H1 (cell line): ENCODE results near the gene MYD88. TPM values are rescaled to one million over a fixed set of nuclear protein-coding genes. Genes with fewer than 3 reads are reported as not detected.
A peak's percentile ranks its signal among the peaks of the same experiment; 100 is the strongest.

Experiments
- CTCF ChIA-PET: fragments of 300-600 bp; sonication (Branson Sonifier 250); formaldehyde crosslinking; loops from one replicate; lab custom pipeline; 2021; ENCODE audit not compliant: partially characterized antibody; lab: Charles Lee
- POLR2A ChIA-PET: fragments of 300-600 bp; sonication (Branson Sonifier 250); formaldehyde crosslinking; loops from one replicate; lab custom pipeline; 2021; ENCODE audit warnings: inconsistent platforms; ENCODE audit not compliant: partially characterized antibody; lab: Charles Lee
- DNase-seq, 2 experiments: peaks; one replicate each; pipeline versions ENCODE4 v3.0.0 to v3.0.0-alpha.2; 2010 to 2022; ENCODE audit warnings: low spot score in 2 of 2, low read depth in 1 of 2, mixed read lengths in 1 of 2
- FAIRE-seq: peaks from 2 replicates; lab custom pipeline; 2011; peaks lifted over from hg19 to GRCh38; lab: Jason Lieb, UNC
- H2AFZ ChIP-seq: 2 replicates; pipeline ENCODE4 v1.8.1; 2012; ENCODE audit warnings: low read length, inconsistent platforms
- H2AK5ac ChIP-seq: 2 replicates; pipeline ENCODE4 v1.6.1; 2013; ENCODE audit warnings: low read depth, low read length
- H2BK120ac ChIP-seq: replicated peaks from 2 replicates; pipeline ENCODE3; 2013; ENCODE audit warnings: low read depth, low read length, inconsistent platforms
- H2BK12ac ChIP-seq: 2 replicates; pipeline ENCODE4 v1.6.1; 2013; ENCODE audit warnings: low read depth, low read length
- H2BK15ac ChIP-seq: 2 replicates; pipeline ENCODE4 v1.6.1; 2013; ENCODE audit warnings: low read length
- H2BK20ac ChIP-seq: 2 replicates; pipeline ENCODE4 v1.6.1; 2013; ENCODE audit warnings: low read length
- H2BK5ac ChIP-seq: 2 replicates; pipeline ENCODE4 v1.6.1; 2013; ENCODE audit warnings: low read depth, low read length
- H3K14ac ChIP-seq: 2 replicates; pipeline ENCODE4 v1.6.1; 2013; ENCODE audit warnings: inconsistent platforms; ENCODE audit not compliant: insufficient read length
- H3K18ac ChIP-seq: 2 replicates; pipeline ENCODE4 v1.6.1; 2013; ENCODE audit warnings: low read length; ENCODE audit errors: extremely low read depth
- H3K23ac ChIP-seq: 2 replicates; pipeline ENCODE4 v1.6.1; 2013; ENCODE audit warnings: inconsistent platforms; ENCODE audit not compliant: insufficient read length
- H3K23me2 ChIP-seq: 2 replicates; pipeline ENCODE4 v1.6.1; 2013; ENCODE audit warnings: low read depth, low read length
- H3K27ac ChIP-seq: 2 replicates; pipeline ENCODE4 v1.6.1; 2011; ENCODE audit warnings: low read depth, low read length, inconsistent platforms
- H3K27me3 ChIP-seq, 4 experiments: replicated peaks in 1 of 4; 1 replicate in 1 of 4; 2 replicates in 3 of 4; pipeline versions ENCODE4 v1.6.1 to v1.8.1; 2011 to 2013; ENCODE audit warnings: low read length in 3 of 4, mild to moderate bottlenecking in 3 of 4, inconsistent platforms in 2 of 4, mixed read lengths in 2 of 4, moderate library complexity in 1 of 4; ENCODE audit not compliant: control insufficient read depth in 3 of 4, insufficient read depth in 3 of 4; ENCODE audit errors: extremely low read depth in 1 of 4
- H3K36me3 ChIP-seq, 4 experiments: 2 replicates each; pipeline versions ENCODE4 v1.6.1 to v1.8.1; 2011 to 2013; ENCODE audit warnings: mild to moderate bottlenecking in 4 of 4, low read length in 3 of 4, moderate library complexity in 2 of 4, control low read depth in 1 of 4, inconsistent platforms in 1 of 4; ENCODE audit not compliant: insufficient read depth in 4 of 4, control insufficient read depth in 2 of 4
- H3K4ac ChIP-seq: replicated peaks from 2 replicates; pipeline ENCODE3; 2013; ENCODE audit warnings: low read length, low read depth, mixed read lengths, inconsistent platforms; ENCODE audit not compliant: insufficient read length
- H3K4me1 ChIP-seq, 4 experiments: replicated peaks in 1 of 4; 1 replicate in 1 of 4; 2 replicates in 3 of 4; pipeline versions ENCODE4 v1.6.1 to v1.8.1; 2011 to 2013; ENCODE audit warnings: low read length in 3 of 4, inconsistent platforms in 2 of 4, mixed read lengths in 1 of 4; ENCODE audit not compliant: insufficient read depth in 4 of 4, control insufficient read depth in 3 of 4
- H3K4me2 ChIP-seq, 2 experiments: 2 replicates each; pipeline versions ENCODE4 v1.6.1 to v1.8.1; 2011 to 2013; ENCODE audit warnings: low read depth in 2 of 2, low read length in 2 of 2, control low read depth in 1 of 2, inconsistent platforms in 1 of 2, mild to moderate bottlenecking in 1 of 2; ENCODE audit not compliant: insufficient read depth in 1 of 2
- H3K4me3 ChIP-seq, 4 experiments: fragments of 200-600, 300-600 bp in 1 of 4; sonication (generic), shearing (Covaris generic), sonication (Bioruptor Twin) in 1 of 4; 2 replicates each; pipeline versions ENCODE4 v1.5.1 to v1.8.1; 2011 to 2016; ENCODE audit warnings: low read length in 4 of 4, low read depth in 3 of 4, control low read depth in 2 of 4, inconsistent platforms in 2 of 4, mild to moderate bottlenecking in 2 of 4, mixed read lengths in 1 of 4, moderate library complexity in 1 of 4; ENCODE audit not compliant: insufficient read depth in 2 of 4; ENCODE audit errors: extremely low read depth in 1 of 4
- H3K56ac ChIP-seq: replicated peaks from 2 replicates; pipeline ENCODE3; 2013; ENCODE audit warnings: low read depth, mild to moderate bottlenecking, mixed read lengths, low read length, inconsistent platforms; ENCODE audit not compliant: insufficient read length
- H3K79me1 ChIP-seq: 2 replicates; pipeline ENCODE4 v1.6.1; 2013; ENCODE audit warnings: low read depth, low read length, control low read depth
- H3K79me2 ChIP-seq, 2 experiments: 2 replicates each; pipeline versions ENCODE4 v1.6.1 to v1.8.1; 2012 to 2013; ENCODE audit warnings: low read length in 2 of 2, mild to moderate bottlenecking in 2 of 2, inconsistent platforms in 1 of 2; ENCODE audit not compliant: insufficient read depth in 2 of 2, control insufficient read depth in 1 of 2
- H3K9ac ChIP-seq, 4 experiments: replicated peaks in 1 of 4; 1 replicate in 1 of 4; 2 replicates in 3 of 4; pipeline versions ENCODE4 v1.6.1 to v1.8.1; 2011 to 2013; ENCODE audit warnings: low read depth in 3 of 4, low read length in 3 of 4, control low read depth in 2 of 4, mild to moderate bottlenecking in 2 of 4, moderate library complexity in 2 of 4, inconsistent platforms in 1 of 4; ENCODE audit errors: extremely low read depth in 1 of 4
- H3K9me3 ChIP-seq, 2 experiments: 2 replicates each; pipeline versions ENCODE4 v1.6.1 to v1.8.1; 2012 to 2013; ENCODE audit warnings: mild to moderate bottlenecking in 2 of 2, moderate library complexity in 2 of 2, control low read depth in 1 of 2, inconsistent platforms in 1 of 2, low read depth in 1 of 2, low read length in 1 of 2, mixed read lengths in 1 of 2; ENCODE audit not compliant: insufficient read depth in 2 of 2
- H4K20me1 ChIP-seq, 2 experiments: replicated peaks in 1 of 2; 2 replicates each; pipeline versions ENCODE3 to v1.8.1; 2011 to 2013; ENCODE audit warnings: inconsistent platforms in 2 of 2, low read length in 2 of 2, mild to moderate bottlenecking in 1 of 2; ENCODE audit not compliant: insufficient read depth in 2 of 2, control insufficient read depth in 1 of 2
- H4K5ac ChIP-seq: 2 replicates; pipeline ENCODE4 v1.6.1; 2013; ENCODE audit warnings: low read length, low read depth, mixed read lengths, inconsistent platforms; ENCODE audit not compliant: insufficient read length
- H4K8ac ChIP-seq: 2 replicates; pipeline ENCODE4 v1.8.0; 2013; ENCODE audit warnings: mild to moderate bottlenecking, moderate library complexity, low read length, inconsistent platforms; ENCODE audit not compliant: insufficient read depth; ENCODE audit errors: extremely low read depth
- H4K91ac ChIP-seq: replicated peaks from 2 replicates; pipeline ENCODE3; 2013; ENCODE audit warnings: low read length, mixed read lengths, inconsistent platforms; ENCODE audit not compliant: insufficient read length
- CBX8 ChIP-seq: fragments of 300-800, 300-1000 bp; sonication (generic); IDR thresholded peaks from 2 replicates; pipeline ENCODE4 v1.7.1; 2016; ENCODE audit warnings: low read depth, low read length, borderline replicate concordance
- CEBPB ChIP-seq: IDR thresholded peaks from 2 replicates; pipeline ENCODE4 v1.6.1; 2012; ENCODE audit warnings: low read depth, low read length
- EP300 ChIP-seq, 2 experiments: IDR thresholded peaks; 1 replicate in 1 of 2; 2 replicates in 1 of 2; pipeline ENCODE4 v1.6.1; 2011 to 2012; ENCODE audit warnings: low read depth in 2 of 2, low read length in 2 of 2, mild to moderate bottlenecking in 2 of 2, borderline replicate concordance in 1 of 2, inconsistent platforms in 1 of 2, moderate library complexity in 1 of 2
- JUN ChIP-seq: IDR thresholded peaks from 2 replicates; pipeline ENCODE4 v1.6.1; 2011; ENCODE audit warnings: low read depth, mild to moderate bottlenecking, improper control_type of control experiment, low read length
- JUND ChIP-seq: IDR thresholded peaks from 2 replicates; pipeline ENCODE4 v1.6.1; 2011; ENCODE audit warnings: mild to moderate bottlenecking, improper control_type of control experiment, low read length
- POU5F1 ChIP-seq: IDR thresholded peaks from 2 replicates; pipeline ENCODE4 v1.6.1; 2011; ENCODE audit warnings: low read depth, mild to moderate bottlenecking, low read length, moderate library complexity
- SP1 ChIP-seq: IDR thresholded peaks from 2 replicates; pipeline ENCODE4 v1.6.1; 2011; ENCODE audit warnings: low read depth, low read length
- SP2 ChIP-seq: IDR thresholded peaks from 2 replicates; pipeline ENCODE4 v1.6.1; 2012; ENCODE audit warnings: mild to moderate bottlenecking, low read length, inconsistent platforms
- SRF ChIP-seq: IDR thresholded peaks from 2 replicates; pipeline ENCODE4 v1.6.1; 2011; ENCODE audit warnings: mild to moderate bottlenecking, low read depth, low read length, moderate library complexity
- TEAD4 ChIP-seq: IDR thresholded peaks from 2 replicates; pipeline ENCODE4 v1.6.1; 2012; ENCODE audit warnings: low read depth, low read length, inconsistent platforms, mixed read lengths
- YY1 ChIP-seq: IDR thresholded peaks from 2 replicates; pipeline ENCODE4 v1.6.1; 2011; ENCODE audit warnings: low read depth, mild to moderate bottlenecking, low read length
- WGBS, 2 experiments: shearing (Covaris generic) in 1 of 2; methylation state at CpG; one replicate each; pipeline versions ENCODE4 v1.1.6 to v1.1.7; 2013 to 2015; ENCODE audit warnings: low lambda C conversion rate in 2 of 2, mixed read lengths in 2 of 2, inconsistent platforms in 1 of 2, low coverage in 1 of 2, missing lambda C conversion rate in 1 of 2; ENCODE audit not compliant: insufficient replicate concordance in 2 of 2, insufficient coverage in 1 of 2, insufficient read length in 1 of 2; ENCODE audit errors: extremely low coverage in 1 of 2, missing lambda C conversion rate in 1 of 2; 5-methylcytosine and 5-hydroxymethylcytosine counted together
- polyA plus RNA-seq, 7 experiments: library from polyadenylated mRNA; depleted of rRNA in 3 of 7; stranded (reverse) in 5 of 7; unstranded in 2 of 7; fragments of >200 nt in 5 of 7; fragments of 200-250 nt in 2 of 7; gene quantifications; 1 replicate in 5 of 7; 2 replicates in 1 of 7; 4 replicates in 1 of 7; pipeline versions ENCODE4 v1.2.1 to v1.2.3, GENCODE V29; 2011 to 2013; ENCODE audit warnings: missing spikeins in 2 of 7, mixed read lengths in 2 of 7
- total RNA-seq: library from RNA; stranded (reverse); fragmentation: NEBNext Ultra II Directional; extraction: Animal tissue kit (Norgen Biotek cat#: 25700); gene quantifications from 2 replicates; pipeline ENCODE4 v1.2.1, GENCODE V29; 2021

The MYD88 gene
- total and polyA plus RNA-seq, 2 of the 8 experiments (the other 6 are each of a cell fraction or from before 2014, with no cell fraction given), result 22.1 to 22.5 TPM

DNA sequence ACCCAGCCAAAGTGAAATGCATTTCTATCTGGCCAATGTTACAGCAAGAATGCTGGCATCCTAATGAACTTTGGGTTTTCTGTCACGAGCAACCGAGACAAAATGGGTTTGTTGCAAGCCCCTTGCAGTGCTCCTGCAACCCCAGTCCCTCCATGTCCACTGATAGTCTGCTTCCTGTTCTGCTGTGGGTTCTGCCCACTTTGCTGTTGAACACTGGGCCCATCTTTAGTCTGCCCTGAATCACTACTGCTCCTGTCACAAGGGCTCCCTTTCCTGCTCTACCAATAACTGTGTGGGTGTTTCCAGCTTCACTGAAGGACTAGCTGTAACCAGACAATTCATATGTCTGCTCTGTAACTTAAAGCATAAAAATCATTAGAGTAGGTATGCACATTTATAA, 14.1 kb downstream of the MYD88 start:
- H3K27ac ChIP-seq, result no peak overlapping the region

More for the DNA sequence above, 14.1 kb downstream of the MYD88 start:
- Histone ChIP-seq H3K23me2 (no peaks in the 10 kb centered on the region), H2AFZ (no peak overlapping the region), H2BK120ac (no peak overlapping the region), H3K4me2 (no peak overlapping the region), H3K18ac (no peak overlapping the region), H3K27me3 (no peaks in the 10 kb centered on the region), H3K4me3 (no peak overlapping the region), H2BK20ac (no peak overlapping the region), H3K79me1 (no peaks in the 10 kb centered on the region), H2BK15ac (no peak overlapping the region), H3K56ac (no peak overlapping the region), H2AK5ac (no peak overlapping the region), H3K9me3 (no peaks in the 10 kb centered on the region), H3K9ac (no peak overlapping the region; a peak in 1 of 7 replicates), H3K14ac (no peak overlapping the region), H4K20me1 (no peaks in the 10 kb centered on the region), H3K23ac (no peak overlapping the region), H2BK12ac (no peak overlapping the region), H4K91ac (no peak overlapping the region), H3K79me2 (no peaks in the 10 kb centered on the region), H4K8ac (no peak overlapping the region), H4K5ac (no peak overlapping the region), H3K36me3 (no peaks in the 10 kb centered on the region), H3K4ac (no peak overlapping the region), H2BK5ac (no peak overlapping the region), H3K4me1 (no peaks in the 10 kb centered on the region)
- ChIA-PET CTCF (interaction anchor here (1.7 to 10.9 kb wide), 4 partner anchors 11 to 23 kb away, joined by 5 to 52 read pairs (median 9); partner anchors contain the start of genes ACAA1 and MYD88), POLR2A (interaction anchor here (0.6 to 2.0 kb wide), 2 partner anchors 13 to 36 kb away, joined by 3 to 6 read pairs; partner anchors contain the start of gene OXSR1)
- DNase-seq, result peak in 1 of 2 experiments; percentile 26
- TF ChIP-seq CEBPB, result no peak
- no peak for TF ChIP-seq SP2
- TF ChIP-seq JUND, result no peak
- TF ChIP-seq SRF, result no peak
- no peak for TF ChIP-seq JUN
- TF ChIP-seq CBX8, result no peak
- TF ChIP-seq YY1, result no peak
- no peak for TF ChIP-seq EP300 (IDR thresholded peaks at IDR 0.05; ENCODE audit: borderline replicate concordance in 1 of 2, low read depth in 2 of 2, low read length in 2 of 2)
- no peak for TF ChIP-seq SP1
- no peak for TF ChIP-seq TEAD4
- no peak for TF ChIP-seq POU5F1
- WGBS, 2 experiments, result 84% methylated on average over 2 of the region's 2 CpGs; no CpG with 5 or more reads in 1 of the 2 experiments
- FAIRE-seq, result no peak
